ENCODE data around the gene HID1. TPM values are rescaled to one million over a fixed set of nuclear protein-coding genes. Genes with fewer than 3 reads are reported as not detected.

HID1 gene, protein sequence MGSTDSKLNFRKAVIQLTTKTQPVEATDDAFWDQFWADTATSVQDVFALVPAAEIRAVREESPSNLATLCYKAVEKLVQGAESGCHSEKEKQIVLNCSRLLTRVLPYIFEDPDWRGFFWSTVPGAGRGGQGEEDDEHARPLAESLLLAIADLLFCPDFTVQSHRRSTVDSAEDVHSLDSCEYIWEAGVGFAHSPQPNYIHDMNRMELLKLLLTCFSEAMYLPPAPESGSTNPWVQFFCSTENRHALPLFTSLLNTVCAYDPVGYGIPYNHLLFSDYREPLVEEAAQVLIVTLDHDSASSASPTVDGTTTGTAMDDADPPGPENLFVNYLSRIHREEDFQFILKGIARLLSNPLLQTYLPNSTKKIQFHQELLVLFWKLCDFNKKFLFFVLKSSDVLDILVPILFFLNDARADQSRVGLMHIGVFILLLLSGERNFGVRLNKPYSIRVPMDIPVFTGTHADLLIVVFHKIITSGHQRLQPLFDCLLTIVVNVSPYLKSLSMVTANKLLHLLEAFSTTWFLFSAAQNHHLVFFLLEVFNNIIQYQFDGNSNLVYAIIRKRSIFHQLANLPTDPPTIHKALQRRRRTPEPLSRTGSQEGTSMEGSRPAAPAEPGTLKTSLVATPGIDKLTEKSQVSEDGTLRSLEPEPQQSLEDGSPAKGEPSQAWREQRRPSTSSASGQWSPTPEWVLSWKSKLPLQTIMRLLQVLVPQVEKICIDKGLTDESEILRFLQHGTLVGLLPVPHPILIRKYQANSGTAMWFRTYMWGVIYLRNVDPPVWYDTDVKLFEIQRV
- 0.16 TPM in 1 of 2 replicates, not detected in the other for total RNA-seq (2014; rRNA removed; shearing (Covaris generic))

DNA sequence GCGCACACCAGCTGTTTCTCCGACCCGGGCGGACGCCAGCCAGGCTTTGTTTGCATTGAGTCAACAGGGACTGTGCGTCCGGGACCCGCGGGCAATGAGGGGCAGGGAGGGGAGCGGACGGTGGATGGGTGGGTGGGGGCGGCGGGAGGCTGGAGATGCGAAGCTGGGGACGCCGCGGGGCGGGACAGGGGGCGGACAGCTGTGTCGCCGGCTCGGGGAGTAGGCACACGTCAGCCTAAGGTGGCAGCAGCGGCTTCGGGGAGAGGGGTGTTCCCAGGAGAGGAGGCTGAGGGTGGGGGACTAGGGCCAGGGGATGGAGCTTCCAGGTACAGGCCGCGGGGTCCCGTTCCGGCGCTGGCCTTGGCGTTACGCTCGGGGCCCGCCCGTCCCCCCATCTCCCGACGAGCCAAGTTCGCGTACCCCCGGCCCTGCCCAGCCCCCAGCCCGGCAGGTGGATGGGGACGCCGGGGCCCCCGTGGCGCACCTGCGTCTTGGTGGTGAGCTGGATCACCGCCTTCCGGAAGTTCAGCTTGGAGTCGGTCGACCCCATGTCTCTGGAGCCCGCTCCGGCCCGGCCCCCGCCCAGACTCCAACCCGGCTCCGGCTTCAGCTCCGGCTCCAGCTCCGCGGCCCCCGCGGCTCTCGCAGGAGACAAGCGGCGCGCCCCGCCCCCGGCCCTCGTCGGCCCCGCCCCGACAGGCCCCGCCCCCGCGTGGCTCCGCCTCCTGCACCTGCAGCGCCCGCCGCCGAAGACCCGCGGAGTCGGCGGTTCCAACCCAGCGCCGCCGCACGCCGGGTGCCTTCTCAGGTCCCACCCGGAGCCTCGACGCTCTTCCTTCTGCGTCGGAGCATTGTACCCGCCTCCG, at the start of gene HID1:
Gene HID1 (minus strand): TSS at position 653 of the 866 bp plus-strand sequence. CDS start 103 bp downstream, at position 550.
- DNase-seq (ENCODE audit: low read depth in 1 of 2, low spot score in 2 of 2) = peak in 1 of 2 experiments; percentile 53
- Histone ChIP-seq H3K27me3 (replicated peaks) (peaks cover 58% of the 10 kb centered on the region), H3K36me3 (no peaks in the 10 kb centered on the region), H3K27ac (no peak within 1 kb of the TSS), H3K9me3 (replicated peaks) (peaks cover 3% of the 10 kb centered on the region; the same call in 1 of the 2 replicates), H3K4me3 (0 out of 2 replicates have a peak within 1 kb of the TSS, but pooled peaks have one; percentile 10), H3K4me1 (replicated peaks) (peaks cover 8% of the 10 kb centered on the region)

DNA sequence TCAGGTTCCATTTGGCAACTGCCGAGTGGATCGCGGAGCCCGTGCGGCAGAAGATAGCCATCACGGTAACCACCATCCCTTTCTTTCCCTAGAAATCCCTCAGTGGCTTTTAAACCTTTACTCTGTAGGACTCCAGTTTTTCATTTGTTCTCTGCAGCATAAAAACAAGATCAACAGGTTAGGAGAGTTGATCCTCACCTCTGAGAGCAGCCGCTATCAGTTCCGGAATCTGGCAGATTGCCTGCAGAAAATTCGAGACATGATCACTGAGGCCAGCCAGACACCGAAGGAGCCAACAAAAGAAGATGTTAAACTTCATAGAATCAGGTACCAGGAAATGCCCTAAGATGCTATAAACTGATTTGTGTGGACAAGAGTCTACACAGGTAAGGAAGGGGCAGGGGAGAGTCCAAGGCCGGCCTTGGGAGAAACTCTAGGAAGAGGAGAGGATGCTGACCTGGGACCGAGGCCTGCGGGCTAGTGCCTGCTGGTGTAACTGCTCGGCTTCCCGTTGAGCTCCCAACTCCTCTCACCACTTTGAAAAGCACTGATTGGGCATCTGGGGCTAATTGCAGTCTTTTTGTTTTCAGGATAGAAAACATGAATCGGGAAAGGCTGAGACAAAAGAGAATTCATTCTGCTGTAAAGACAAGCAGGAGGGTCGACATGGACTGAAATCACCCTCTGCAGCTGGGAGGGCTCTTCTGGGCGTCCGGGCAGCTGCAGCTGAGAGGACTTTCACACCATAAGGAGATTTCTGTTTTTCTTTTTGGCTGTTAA, 48.0 kb upstream of the HID1 start:
- no peak overlapping the region for H3K27ac ChIP-seq
- H3K4me3 ChIP-seq = no peak overlapping the region
- H3K4me1 ChIP-seq (replicated peaks) = no peaks in the 10 kb centered on the region
- no peak for DNase-seq (ENCODE audit: low read depth in 1 of 2, low spot score in 2 of 2)
- H3K9me3 ChIP-seq (replicated peaks) = no peaks in the 10 kb centered on the region
- H3K36me3 ChIP-seq = peaks cover 57% of the 10 kb centered on the region
- H3K27me3 ChIP-seq (replicated peaks) = no peaks in the 10 kb centered on the region

DNA sequence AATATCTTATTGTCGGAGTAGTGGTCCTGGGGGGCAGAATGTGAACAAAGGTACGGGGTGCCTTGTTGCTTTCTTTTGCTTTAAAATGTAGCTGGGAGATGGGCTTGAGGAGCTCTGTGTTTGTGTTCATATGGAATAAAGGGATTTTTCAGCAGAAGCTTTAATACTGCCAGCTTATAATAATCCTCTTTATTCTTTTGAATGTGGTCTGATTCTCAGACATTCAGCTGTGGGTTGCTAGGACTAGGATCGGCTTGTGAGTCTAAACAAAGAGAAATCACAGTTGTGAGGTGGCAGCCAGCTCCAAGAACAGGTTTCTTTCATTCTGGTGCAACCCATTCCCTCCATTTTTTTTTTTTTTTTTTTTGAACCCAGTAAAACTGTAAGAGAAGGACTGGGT, 47.2 kb upstream of the HID1 start:
- Histone ChIP-seq H3K27me3 (replicated peaks) (no peaks in the 10 kb centered on the region), H3K4me3 (no peak overlapping the region), H3K27ac (no peak overlapping the region), H3K4me1 (replicated peaks) (no peaks in the 10 kb centered on the region), H3K9me3 (replicated peaks) (no peaks in the 10 kb centered on the region), H3K36me3 (peaks cover 64% of the 10 kb centered on the region)
- no peak for DNase-seq (ENCODE audit: low read depth in 1 of 2, low spot score in 2 of 2)

DNA sequence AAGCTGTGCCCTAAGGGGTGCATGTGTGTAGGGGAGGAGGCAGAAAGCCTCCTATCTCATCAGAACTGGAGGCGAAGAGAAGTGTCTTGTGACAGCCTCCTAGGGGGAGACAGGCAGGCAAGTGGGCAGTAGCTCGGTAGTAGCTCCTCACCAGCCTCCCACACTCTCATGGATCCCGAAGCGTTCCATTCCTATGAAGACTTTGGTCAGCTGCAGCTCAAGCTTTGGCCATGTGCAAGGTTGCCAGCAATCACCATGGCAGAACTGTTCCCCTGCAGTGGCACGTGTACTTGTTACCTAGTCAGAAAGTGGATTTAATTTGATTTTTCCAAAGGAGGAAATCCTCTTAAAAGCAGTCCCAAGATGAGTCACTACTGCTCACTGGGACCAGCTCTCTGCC, 46.6 kb upstream of the HID1 start:
- H3K27me3 ChIP-seq (replicated peaks) = no peaks in the 10 kb centered on the region

DNA sequence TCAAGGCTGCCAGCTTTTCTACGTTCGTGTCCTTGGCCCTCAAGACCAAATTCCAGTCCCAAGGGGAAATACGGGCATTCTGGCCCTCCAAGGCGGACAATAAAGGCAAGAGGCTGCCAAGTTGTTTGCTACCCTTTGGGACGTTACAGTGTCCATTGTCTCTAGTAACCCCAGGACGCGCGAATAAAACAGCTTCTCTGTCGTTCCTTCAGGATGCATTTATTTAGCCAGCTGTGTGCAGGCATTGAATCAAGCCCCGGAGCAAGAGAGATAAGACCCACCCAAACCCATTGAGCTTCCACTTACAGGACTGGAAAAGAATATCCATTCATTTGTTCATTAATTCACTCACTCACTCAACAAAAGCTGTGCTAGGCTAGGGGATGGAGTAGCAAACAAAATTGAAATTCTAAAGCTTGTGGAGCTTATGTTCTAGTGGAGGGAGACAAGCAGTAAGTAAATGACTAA, 40.6 kb upstream of the HID1 start:
- Histone ChIP-seq H3K4me3 (peak overlapping the region; percentile 85), H3K36me3 (peaks cover 39% of the 10 kb centered on the region), H3K27me3 (replicated peaks) (no peaks in the 10 kb centered on the region; the same call in 1 of the 2 replicates), H3K9me3 (replicated peaks) (0 out of 2 replicates have a peak, but pooled peaks cover 5% of the 10 kb centered on the region), H3K4me1 (replicated peaks) (peaks cover 16% of the 10 kb centered on the region), H3K27ac (peak overlapping the region; percentile 63)
- no peak for DNase-seq (ENCODE audit: low read depth in 1 of 2, low spot score in 2 of 2)

More for the DNA sequence above, 46.6 kb upstream of the HID1 start:
- H3K27ac ChIP-seq = no peak overlapping the region
- H3K9me3 ChIP-seq (replicated peaks) = no peaks in the 10 kb centered on the region
- peaks cover 67% of the 10 kb centered on the region for H3K36me3 ChIP-seq
- no peak for DNase-seq (ENCODE audit: low read depth in 1 of 2, low spot score in 2 of 2)
- H3K4me3 ChIP-seq = no peak overlapping the region
- no peaks in the 10 kb centered on the region for H3K4me1 ChIP-seq (replicated peaks)

DNA sequence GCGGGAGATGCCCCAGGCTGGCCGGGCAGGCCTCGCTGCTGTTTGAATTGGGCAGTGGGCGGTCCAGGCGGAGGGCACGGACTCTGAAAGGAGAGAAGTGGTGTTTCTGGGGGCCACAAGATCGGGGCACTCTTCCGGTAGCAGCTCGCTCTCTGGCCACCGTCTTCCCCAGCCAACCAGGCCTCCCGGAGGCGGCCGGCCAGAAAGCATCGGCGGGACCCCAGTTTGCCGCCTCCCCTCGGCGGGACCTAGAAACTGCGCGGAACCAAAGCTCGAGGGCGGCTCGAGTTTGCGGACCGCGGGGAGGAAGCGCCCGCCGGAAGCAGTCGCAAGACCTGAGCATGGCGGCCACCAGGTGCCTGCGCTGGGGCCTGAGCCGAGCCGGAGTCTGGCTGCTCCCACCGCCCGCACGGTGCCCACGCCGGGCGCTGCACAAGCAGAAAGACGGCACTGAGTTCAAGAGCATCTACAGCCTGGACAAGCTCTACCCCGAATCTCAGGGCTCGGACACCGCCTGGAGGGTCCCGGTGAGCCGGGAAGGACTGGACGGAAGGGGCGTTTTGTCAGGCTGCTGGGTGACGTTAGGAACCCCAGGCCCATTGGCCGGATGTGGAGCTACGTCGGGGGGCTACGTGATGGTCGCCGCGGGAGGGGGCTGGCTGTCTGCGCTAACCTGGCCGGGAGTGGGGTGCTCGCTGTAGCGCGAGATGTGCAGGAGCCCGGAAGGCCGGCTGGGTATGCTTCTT, 40.0 kb upstream of the HID1 start, which contains the start of gene MRPL58:
Gene MRPL58 (plus strand): TSS at position 325 of the 746 bp plus-strand sequence. CDS start 17 bp downstream, at position 342.
- H3K27me3 ChIP-seq (replicated peaks) = no peaks in the 10 kb centered on the region; the same call in 1 of the 2 replicates
- peak within 1 kb of the TSS; percentile 85 for H3K4me3 ChIP-seq
- H3K4me1 ChIP-seq (replicated peaks) = peaks cover 16% of the 10 kb centered on the region
- H3K36me3 ChIP-seq = peaks cover 38% of the 10 kb centered on the region
- 0 out of 2 replicates have a peak, but pooled peaks cover 5% of the 10 kb centered on the region for H3K9me3 ChIP-seq (replicated peaks)
- peak; percentile 94 to 97 for DNase-seq (ENCODE audit: low read depth in 1 of 2, low spot score in 2 of 2)
- peak within 1 kb of the TSS; percentile 63 for H3K27ac ChIP-seq

DNA sequence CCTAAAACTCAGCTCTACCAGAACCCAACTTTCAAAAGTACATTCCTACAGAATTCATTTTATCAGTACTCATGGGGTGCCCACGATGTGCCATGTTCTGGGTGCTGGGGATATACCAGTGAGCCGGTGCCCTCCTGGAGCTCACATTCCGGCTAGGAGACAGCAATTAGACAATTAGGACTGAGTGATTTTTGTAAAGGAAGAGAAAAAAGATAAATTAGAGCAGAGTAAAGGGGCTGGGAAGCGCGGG, 39.5 kb upstream of the HID1 start:
- H3K27me3 ChIP-seq (replicated peaks) = no peaks in the 10 kb centered on the region; the same call in 1 of the 2 replicates

DNA sequence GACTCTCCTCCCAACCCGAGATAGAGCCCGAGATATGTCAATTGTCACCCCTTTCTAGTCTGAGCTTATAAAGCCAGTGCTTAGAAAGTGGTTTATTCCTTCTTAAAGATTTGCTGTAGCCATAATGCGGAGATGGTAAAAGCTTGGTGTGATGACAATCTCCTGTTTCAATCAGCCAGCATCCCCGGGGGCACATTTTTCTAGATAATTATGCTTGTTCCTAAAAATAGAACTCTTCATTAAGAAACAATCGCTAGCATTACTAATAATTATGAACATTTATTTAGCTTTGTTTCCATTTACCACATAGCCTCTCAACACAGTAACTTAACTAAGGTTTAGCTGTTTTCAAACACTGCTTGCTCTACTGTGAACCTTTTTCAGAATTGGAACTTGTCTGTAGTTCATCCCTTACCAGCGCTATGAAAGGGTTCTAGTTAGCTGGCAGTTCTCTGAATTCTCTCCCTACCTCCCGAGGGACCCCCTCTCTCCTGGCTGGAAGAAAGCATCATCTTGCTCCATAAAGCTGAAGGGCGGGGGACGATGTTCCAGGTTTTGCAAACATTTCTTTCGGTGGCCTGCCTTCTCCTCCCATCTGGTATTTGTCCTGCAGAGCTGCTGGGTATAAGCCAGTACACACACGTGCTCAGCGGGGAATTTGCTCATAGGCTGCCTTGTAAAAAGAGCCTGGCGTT, 39.0 kb upstream of the HID1 start:
- DNase-seq (ENCODE audit: low read depth in 1 of 2, low spot score in 2 of 2) = no peak
- H3K4me3 ChIP-seq = peak overlapping the region; percentile 85
- no peak overlapping the region for H3K27ac ChIP-seq

More for the DNA sequence above, 39.5 kb upstream of the HID1 start:
- Histone ChIP-seq H3K36me3 (peaks cover 33% of the 10 kb centered on the region), H3K4me1 (replicated peaks) (peaks cover 16% of the 10 kb centered on the region), H3K27ac (peak overlapping the region; percentile 63), H3K4me3 (peak overlapping the region; percentile 85), H3K9me3 (replicated peaks) (0 out of 2 replicates have a peak, but pooled peaks cover 5% of the 10 kb centered on the region)
- no peak for DNase-seq (ENCODE audit: low read depth in 1 of 2, low spot score in 2 of 2)

DNA sequence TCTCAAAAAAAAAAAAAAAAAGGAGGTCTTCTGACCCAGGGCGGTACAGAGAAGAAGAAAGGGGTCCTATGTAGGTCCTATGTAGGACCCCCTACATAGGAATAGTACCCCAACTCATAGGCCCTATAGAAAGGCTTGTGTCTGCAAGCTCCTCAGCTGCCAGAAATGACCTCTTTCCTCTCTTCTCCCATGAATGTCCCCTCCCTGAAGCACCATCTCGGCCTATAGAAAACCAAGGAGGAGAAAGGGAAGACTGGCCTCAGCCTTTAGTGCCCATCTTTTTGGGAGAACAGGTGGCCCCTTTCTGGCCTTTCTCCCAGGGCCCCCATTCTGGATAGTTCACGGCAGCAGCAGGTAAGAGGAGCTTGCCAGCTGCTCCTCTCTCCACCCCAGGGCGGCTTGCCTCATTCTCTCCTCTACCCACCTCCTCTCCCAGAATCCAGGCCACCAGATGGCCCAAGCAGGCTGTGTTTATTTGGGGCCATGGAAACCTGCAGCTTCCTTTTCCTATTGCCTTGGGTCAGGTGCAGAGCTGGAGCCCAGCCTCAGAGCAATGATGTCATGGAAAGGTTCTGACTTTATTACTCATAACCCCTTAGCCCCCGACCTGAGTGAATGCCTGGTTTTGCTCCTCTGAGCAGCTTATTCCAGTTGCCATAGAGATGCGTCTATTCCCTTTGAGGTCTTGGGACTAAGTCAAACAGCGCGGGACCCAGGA, 38.3 kb upstream of the HID1 start:
- no peak for DNase-seq (ENCODE audit: low read depth in 1 of 2, low spot score in 2 of 2)
- Histone ChIP-seq H3K36me3 (peaks cover 25% of the 10 kb centered on the region), H3K4me1 (replicated peaks) (peaks cover 16% of the 10 kb centered on the region), H3K27ac (no peak overlapping the region), H3K27me3 (replicated peaks) (no peaks in the 10 kb centered on the region; the same call in 1 of the 2 replicates), H3K9me3 (replicated peaks) (0 out of 2 replicates have a peak, but pooled peaks cover 5% of the 10 kb centered on the region), H3K4me3 (no peak overlapping the region)

More for the DNA sequence above, 39.0 kb upstream of the HID1 start:
- Histone ChIP-seq H3K27me3 (replicated peaks) (no peaks in the 10 kb centered on the region; the same call in 1 of the 2 replicates), H3K4me1 (replicated peaks) (peaks cover 16% of the 10 kb centered on the region), H3K36me3 (peaks cover 29% of the 10 kb centered on the region), H3K9me3 (replicated peaks) (0 out of 2 replicates have a peak, but pooled peaks cover 5% of the 10 kb centered on the region)

DNA sequence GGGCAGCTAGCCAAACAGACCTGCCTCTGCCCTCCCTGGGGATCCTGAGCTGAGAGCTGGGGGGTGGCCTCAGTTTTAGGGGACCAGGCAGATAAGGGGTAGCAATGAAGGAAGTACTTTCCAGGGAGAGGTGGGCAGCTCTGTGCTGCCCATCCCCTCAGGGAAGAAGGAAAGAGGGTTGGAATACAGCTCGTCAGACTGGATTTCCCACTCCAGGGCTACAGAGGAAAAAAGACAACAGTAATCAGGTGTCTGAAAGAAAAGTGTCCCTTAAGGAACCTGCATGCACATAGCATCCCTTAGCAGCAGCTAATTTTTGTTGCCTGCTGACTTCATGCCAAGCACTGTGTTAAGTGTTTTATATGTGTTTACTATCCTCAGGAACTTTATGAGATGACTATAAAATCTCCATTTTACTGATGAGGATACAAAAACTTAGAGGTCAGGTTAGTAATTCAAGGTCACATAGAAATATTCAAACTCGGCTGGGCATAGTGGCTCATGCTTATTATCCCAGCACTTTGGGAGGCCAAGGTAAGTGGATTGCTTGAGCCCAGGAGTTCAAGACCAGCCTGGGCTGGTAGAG, 36.7 kb upstream of the HID1 start:
- Histone ChIP-seq H3K9me3 (replicated peaks) (0 out of 2 replicates have a peak, but pooled peaks cover 5% of the 10 kb centered on the region), H3K27me3 (replicated peaks) (no peaks in the 10 kb centered on the region; the same call in 1 of the 2 replicates), H3K4me3 (no peak overlapping the region), H3K4me1 (replicated peaks) (peaks cover 16% of the 10 kb centered on the region), H3K36me3 (peaks cover 20% of the 10 kb centered on the region), H3K27ac (no peak overlapping the region)
- DNase-seq (ENCODE audit: low read depth in 1 of 2, low spot score in 2 of 2) = no peak

DNA sequence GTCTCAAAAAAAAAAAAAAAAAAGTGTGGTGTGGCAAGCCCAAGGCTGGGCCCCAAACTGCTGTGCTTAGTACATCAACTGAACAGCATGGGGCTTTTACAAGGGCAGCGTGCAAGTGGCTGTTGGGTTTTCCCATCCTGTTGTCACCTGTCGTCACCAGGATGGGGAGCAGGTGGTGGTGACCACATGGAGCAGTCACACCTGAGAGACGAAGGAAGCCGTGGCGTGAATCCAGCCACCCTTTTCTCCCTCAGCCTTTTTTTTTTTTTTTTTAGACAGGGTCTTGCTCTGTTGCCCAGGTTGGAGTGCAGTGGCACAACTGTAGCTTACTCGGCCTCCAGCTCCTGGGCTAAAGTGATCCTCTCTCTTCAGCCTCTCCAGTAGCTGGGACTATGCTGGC, 35.8 kb upstream of the HID1 start:
- 0 out of 2 replicates have a peak, but pooled peaks cover 3% of the 10 kb centered on the region for H3K9me3 ChIP-seq (replicated peaks)
- no peaks in the 10 kb centered on the region for H3K27me3 ChIP-seq (replicated peaks)
- H3K27ac ChIP-seq = no peak overlapping the region
- peaks cover 20% of the 10 kb centered on the region for H3K36me3 ChIP-seq
- no peak overlapping the region for H3K4me3 ChIP-seq
- no peak for DNase-seq (ENCODE audit: low read depth in 1 of 2, low spot score in 2 of 2)
- peaks cover 11% of the 10 kb centered on the region for H3K4me1 ChIP-seq (replicated peaks)
